ENCODE results near the gene PARD3. TPM values are rescaled to one million over a fixed set of nuclear protein-coding genes. Genes with fewer than 3 reads are reported as not detected.

PARD3 gene
- total RNA-seq, 3 donors from 2014 or later = 39.5 to 87.9 (median 47.0) TPM

- no peak for ATAC-seq
- no peak for TF ChIP-seq CTCF (IDR thresholded peaks at IDR 0.05)
Observed at GRCh38 chr10:34213805-34214197, 601.3 kb downstream of the PARD3 start.

GRCh38 chr10:34213193-34213804 lies 601.8 kb downstream of the PARD3 start:
- Histone ChIP-seq H3K9me3 (no peaks in the 10 kb centered on the region), H3K36me3 (ENCODE audit: low read depth) (no peaks in the 10 kb centered on the region), H3K4me1 (ENCODE audit: low read depth) (peaks cover 6% of the 10 kb centered on the region), H3K4me3 (no peak overlapping the region)
- ATAC-seq (peak; percentile 98), DNase-seq (peak in 1 of 3 donors; percentile 35)
- TF ChIP-seq CTCF (IDR thresholded peaks at IDR 0.05) = no peak
- intact Hi-C loops (cut with DNase I, micrococcal nuclease) = no loop called here

More at GRCh38 chr10:34213805-34214197, 601.3 kb downstream of the PARD3 start:
- intact Hi-C loops (cut with DNase I, micrococcal nuclease) = no loop called here
- peaks cover 6% of the 10 kb centered on the region for H3K4me1 ChIP-seq (ENCODE audit: low read depth)
- no peak overlapping the region for H3K4me3 ChIP-seq
- no peaks in the 10 kb centered on the region for H3K9me3 ChIP-seq
- DNase-seq = no peak
- H3K36me3 ChIP-seq (ENCODE audit: low read depth) = no peaks in the 10 kb centered on the region

GRCh38 chr10:34207343-34207742 lies 607.8 kb downstream of the PARD3 start:
- DNase-seq (no peak), ATAC-seq (no peak)
- TF ChIP-seq CTCF (IDR thresholded peaks at IDR 0.05) = no peak

GRCh38 chr10:34206935-34207268 lies 608.2 kb downstream of the PARD3 start:
- TF ChIP-seq CTCF (IDR thresholded peaks at IDR 0.05) = no peak
- intact Hi-C loops (cut with DNase I, micrococcal nuclease) = no loop called here
- Histone ChIP-seq H3K4me3 (no peak overlapping the region), H3K4me1 (ENCODE audit: low read depth) (peaks cover 7% of the 10 kb centered on the region), H3K9me3 (no peaks in the 10 kb centered on the region), H3K36me3 (ENCODE audit: low read depth) (no peaks in the 10 kb centered on the region)
- peak; percentile 95 for ATAC-seq
- DNase-seq = peak in 2 of 3 donors; percentile 48 to 54

More at GRCh38 chr10:34207343-34207742, 607.8 kb downstream of the PARD3 start:
- Histone ChIP-seq H3K36me3 (ENCODE audit: low read depth) (no peaks in the 10 kb centered on the region), H3K9me3 (no peaks in the 10 kb centered on the region), H3K4me3 (no peak overlapping the region), H3K4me1 (ENCODE audit: low read depth) (peaks cover 7% of the 10 kb centered on the region)
- intact Hi-C loops (cut with DNase I, micrococcal nuclease) = no loop called here

GRCh38 chr10:34206078-34206934 lies 608.8 kb downstream of the PARD3 start:
- intact Hi-C loops (cut with DNase I, micrococcal nuclease) = no loop called here
- H3K4me3 ChIP-seq = no peak overlapping the region
- H3K9me3 ChIP-seq = no peaks in the 10 kb centered on the region
- DNase-seq = peak in 1 of 3 donors; percentile 23
- TF ChIP-seq CTCF (IDR thresholded peaks at IDR 0.05) = no peak
- ATAC-seq = peak; percentile 85
- H3K4me1 ChIP-seq (ENCODE audit: low read depth) = peaks cover 7% of the 10 kb centered on the region
- H3K36me3 ChIP-seq (ENCODE audit: low read depth) = no peaks in the 10 kb centered on the region
